HepG2 (cell line): ENCODE data around the gene GRK6. TPM values are rescaled to one million over a fixed set of nuclear protein-coding genes. Genes with fewer than 3 reads are reported as not detected.

ENCODE experiments used
- AGO2 ChIP-seq: fragments of 200-400 bp; formaldehyde crosslinking; optimal IDR thresholded peaks from 2 replicates; pipeline ENCODE3; 2017; ENCODE audit warnings: mild to moderate bottlenecking, low read depth, low read length, moderate library complexity
- DR1 ChIP-seq: sonication (generic); formaldehyde crosslinking; IDR thresholded peaks from 2 replicates; pipeline ENCODE4 v1.8.0; 2021; ENCODE audit warnings: mild to moderate bottlenecking, missing genetic modification reagents, inconsistent platforms
- FOSL2 ChIP-seq: sonication (generic); formaldehyde crosslinking; IDR thresholded peaks from 2 replicates; pipeline ENCODE4 v1.4.0; 2020; ENCODE audit warnings: missing genetic modification reagents
- ISX ChIP-seq: sonication (generic); formaldehyde crosslinking; conservative IDR thresholded peaks from 2 replicates; pipeline ENCODE4 v1.5.0; 2020; ENCODE audit warnings: missing genetic modification reagents
- MZF1 ChIP-seq: sonication (generic); formaldehyde crosslinking; IDR thresholded peaks from 2 replicates; pipeline ENCODE4 v1.8.1; 2023; ENCODE audit warnings: mild to moderate bottlenecking, missing genetic modification reagents, borderline replicate concordance
- NBN ChIP-seq: fragments of 450-650 bp; conservative IDR thresholded peaks from 2 replicates; pipeline ENCODE4 v1.6.1; 2017
- PRMT3 ChIP-seq: sonication (generic); formaldehyde crosslinking; IDR thresholded peaks from 2 replicates; pipeline ENCODE4 v1.8.1; 2022; ENCODE audit warnings: low read depth, mild to moderate bottlenecking, moderate library complexity, missing genetic modification reagents, borderline replicate concordance
- RARA ChIP-seq: IDR thresholded peaks from 2 replicates; pipeline ENCODE4 v1.6.1; 2016; ENCODE audit warnings: missing genetic modification reagents, missing compliant biosample characterization
- SRSF1 ChIP-seq: fragments of 200-400 bp; formaldehyde crosslinking; optimal IDR thresholded peaks from 2 replicates; pipeline ENCODE3; 2017; ENCODE audit warnings: mild to moderate bottlenecking, low read depth, low read length, moderate library complexity
- YEATS4 ChIP-seq: sonication (generic); formaldehyde crosslinking; IDR thresholded peaks from 2 replicates; pipeline ENCODE4 v1.4.0; 2020; ENCODE audit warnings: missing genetic modification reagents, borderline replicate concordance
- ZC3H13 ChIP-seq: sonication (generic); formaldehyde crosslinking; IDR thresholded peaks from 2 replicates; pipeline ENCODE4 v1.8.1; 2023; ENCODE audit warnings: mild to moderate bottlenecking, missing genetic modification reagents, moderate library complexity
- ZFP36L1 ChIP-seq: sonication (generic); formaldehyde crosslinking; IDR thresholded peaks from 2 replicates; pipeline ENCODE4 v1.8.0; 2022; ENCODE audit warnings: mild to moderate bottlenecking, missing genetic modification reagents, moderate library complexity
- ZNF138 ChIP-seq: sonication (generic); formaldehyde crosslinking; IDR thresholded peaks from 2 replicates; pipeline ENCODE4 v1.5.0; 2020; ENCODE audit warnings: mild to moderate bottlenecking, low read depth, missing genetic modification reagents
- ZNF180 ChIP-seq: sonication (generic); formaldehyde crosslinking; IDR thresholded peaks from 2 replicates; pipeline ENCODE4 v1.4.0; 2020; ENCODE audit warnings: low read depth, missing genetic modification reagents, borderline replicate concordance
- ZNF558 ChIP-seq: sonication (generic); formaldehyde crosslinking; IDR thresholded peaks from 2 replicates; pipeline ENCODE4 v1.9.0; 2022; ENCODE audit warnings: mild to moderate bottlenecking, missing genetic modification reagents, borderline replicate concordance
- ZNF572 ChIP-seq: sonication (generic); formaldehyde crosslinking; IDR thresholded peaks from 2 replicates; pipeline ENCODE4 v1.5.1; 2020; ENCODE audit warnings: mild to moderate bottlenecking, missing genetic modification reagents
- ZNF737 ChIP-seq: sonication (generic); formaldehyde crosslinking; IDR thresholded peaks from 2 replicates; pipeline ENCODE4 v1.5.0; 2020; ENCODE audit warnings: missing genetic modification reagents, mild to moderate bottlenecking, borderline replicate concordance
- ZNF841 ChIP-seq: sonication (generic); formaldehyde crosslinking; IDR thresholded peaks from 2 replicates; pipeline ENCODE4 v1.8.1; 2023; ENCODE audit warnings: missing genetic modification reagents, borderline replicate concordance
- ZSCAN20 ChIP-seq: sonication (generic); formaldehyde crosslinking; IDR thresholded peaks from 2 replicates; pipeline ENCODE4 v1.4.0; 2020; ENCODE audit warnings: missing genetic modification reagents, mild to moderate bottlenecking, borderline replicate concordance
- ZSCAN25 ChIP-seq: sonication (generic); formaldehyde crosslinking; IDR thresholded peaks from 2 replicates; pipeline ENCODE4 v1.8.0; 2022; ENCODE audit warnings: mild to moderate bottlenecking, missing genetic modification reagents
- polyA plus RNA-seq, 8 experiments: library from polyadenylated mRNA; depleted of rRNA in 3 of 8; stranded (reverse) in 7 of 8; unstranded in 1 of 8; fragments of >200 nt; fragmentation: Illumina TruSeq in 4 of 8; extraction: Trizol in 4 of 8; gene quantifications; 2 replicates each; pipeline versions ENCODE4 v1.2.1 to v1.2.3, GENCODE V29; 2011 to 2016; ENCODE audit warnings: low read depth in 4 of 8, missing spikeins in 1 of 8, mixed read lengths in 1 of 8; ENCODE audit not compliant: insufficient read depth in 1 of 8
- total RNA-seq, 5 experiments: library from RNA; depleted of rRNA; stranded (reverse); fragments of >200 nt; fragmentation: Illumina TruSeq; extraction: Trizol; gene quantifications; 2 replicates each; pipeline ENCODE4 v1.2.3, GENCODE V29; 2016; ENCODE audit warnings: low read depth in 1 of 5
- TF ChIP-seq, protein P1 (sequence below): sonication (generic); formaldehyde crosslinking; IDR thresholded peaks from 2 replicates; pipeline ENCODE4 v1.9.0; 2021; ENCODE audit warnings: missing genetic modification reagents, mild to moderate bottlenecking, borderline replicate concordance
- TF ChIP-seq, protein P2 (sequence below): sonication (generic); formaldehyde crosslinking; conservative IDR thresholded peaks from 2 replicates; pipeline ENCODE4 v1.8.0; 2022; ENCODE audit warnings: mild to moderate bottlenecking, moderate library complexity, missing genetic modification reagents
- TF ChIP-seq, protein P3 (sequence below): sonication (generic); formaldehyde crosslinking; IDR thresholded peaks from 2 replicates; pipeline ENCODE4 v1.4.0; 2020; ENCODE audit warnings: missing genetic modification reagents
- TF ChIP-seq, protein P4 (sequence below): sonication (generic); formaldehyde crosslinking; IDR thresholded peaks from 2 replicates; pipeline ENCODE4 v1.4.0; 2020; ENCODE audit warnings: low read depth, mild to moderate bottlenecking, missing genetic modification reagents

The GRK6 gene
- total and polyA plus RNA-seq, 2 of the 13 experiments (the other 11 are each of a cell fraction or from before 2014, with no cell fraction given) = 13.2 to 19.9 TPM

DNA sequence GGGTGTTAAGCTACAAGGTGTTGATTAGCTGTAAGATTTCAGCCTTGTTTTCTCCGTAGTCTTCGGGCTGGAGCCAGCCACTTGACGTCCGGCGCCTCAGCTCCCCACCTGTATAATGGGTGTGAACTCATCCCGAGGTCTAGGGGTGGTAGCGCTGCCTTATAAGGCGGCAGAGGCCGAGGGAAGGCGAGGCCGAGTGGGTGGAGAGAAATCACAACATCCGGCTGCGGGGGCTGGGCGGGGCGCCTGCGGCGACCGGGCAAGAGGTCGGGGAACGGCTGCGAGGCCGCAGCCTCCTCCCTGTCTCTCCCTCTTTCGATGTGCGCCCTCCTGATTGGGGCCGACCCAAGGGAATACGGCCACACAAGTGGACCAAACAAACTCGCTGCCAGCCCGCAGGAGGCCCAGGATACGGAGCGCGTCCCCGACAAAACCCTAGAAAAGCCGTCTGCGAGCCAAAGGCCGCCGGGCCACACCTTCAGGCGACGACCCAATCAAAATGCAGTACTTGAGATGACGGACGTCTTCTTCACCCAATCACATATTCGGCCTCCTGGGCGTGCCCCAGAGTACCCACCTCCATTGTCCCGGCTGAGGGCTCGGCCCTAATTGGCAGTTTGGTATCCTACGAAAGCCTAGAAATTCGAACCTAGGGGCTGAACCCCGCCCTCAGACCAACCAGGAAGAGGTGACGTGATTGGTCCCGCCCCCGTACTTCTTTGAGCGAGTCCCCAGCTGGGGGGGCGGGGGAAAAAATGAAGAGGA is 493 bp upstream of the GRK6 start (continued):
- TF ChIP-seq ISX (CRISPR knock-in tag) = 0 out of 2 replicates have a peak, but pooled peaks have one; percentile 31
- TF ChIP-seq, protein P1, sequence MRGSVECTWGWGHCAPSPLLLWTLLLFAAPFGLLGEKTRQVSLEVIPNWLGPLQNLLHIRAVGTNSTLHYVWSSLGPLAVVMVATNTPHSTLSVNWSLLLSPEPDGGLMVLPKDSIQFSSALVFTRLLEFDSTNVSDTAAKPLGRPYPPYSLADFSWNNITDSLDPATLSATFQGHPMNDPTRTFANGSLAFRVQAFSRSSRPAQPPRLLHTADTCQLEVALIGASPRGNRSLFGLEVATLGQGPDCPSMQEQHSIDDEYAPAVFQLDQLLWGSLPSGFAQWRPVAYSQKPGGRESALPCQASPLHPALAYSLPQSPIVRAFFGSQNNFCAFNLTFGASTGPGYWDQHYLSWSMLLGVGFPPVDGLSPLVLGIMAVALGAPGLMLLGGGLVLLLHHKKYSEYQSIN (CRISPR knock-in tag) = no peak
- no peak for TF ChIP-seq ZNF841 (CRISPR knock-in tag)
- TF ChIP-seq ZSCAN20 = peak; percentile 44; the same call in 1 of the 2 replicates
- TF ChIP-seq ZNF737 (CRISPR knock-in tag) = no peak
- 0 out of 2 replicates have a peak, but pooled peaks have one; percentile 23 for TF ChIP-seq ZSCAN25
- no peak for TF ChIP-seq ZNF558 (CRISPR knock-in tag)
- peak; percentile 72 for TF ChIP-seq SRSF1
- TF ChIP-seq YEATS4 (CRISPR knock-in tag) = peak; percentile 87
- no peak for TF ChIP-seq MZF1
- no peak for TF ChIP-seq NBN
- TF ChIP-seq, protein P2, sequence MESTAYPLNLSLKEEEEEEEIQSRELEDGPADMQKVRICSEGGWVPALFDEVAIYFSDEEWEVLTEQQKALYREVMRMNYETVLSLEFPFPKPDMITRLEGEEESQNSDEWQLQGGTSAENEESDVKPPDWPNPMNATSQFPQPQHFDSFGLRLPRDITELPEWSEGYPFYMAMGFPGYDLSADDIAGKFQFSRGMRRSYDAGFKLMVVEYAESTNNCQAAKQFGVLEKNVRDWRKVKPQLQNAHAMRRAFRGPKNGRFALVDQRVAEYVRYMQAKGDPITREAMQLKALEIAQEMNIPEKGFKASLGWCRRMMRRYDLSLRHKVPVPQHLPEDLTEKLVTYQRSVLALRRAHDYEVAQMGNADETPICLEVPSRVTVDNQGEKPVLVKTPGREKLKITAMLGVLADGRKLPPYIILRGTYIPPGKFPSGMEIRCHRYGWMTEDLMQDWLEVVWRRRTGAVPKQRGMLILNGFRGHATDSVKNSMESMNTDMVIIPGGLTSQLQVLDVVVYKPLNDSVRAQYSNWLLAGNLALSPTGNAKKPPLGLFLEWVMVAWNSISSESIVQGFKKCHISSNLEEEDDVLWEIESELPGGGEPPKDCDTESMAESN (CRISPR knock-in tag) = 0 out of 2 replicates have a peak, but pooled peaks have one; percentile 21
- TF ChIP-seq ZNF180 (CRISPR knock-in tag) = no peak
- TF ChIP-seq PRMT3 = no peak
- TF ChIP-seq, protein P3, sequence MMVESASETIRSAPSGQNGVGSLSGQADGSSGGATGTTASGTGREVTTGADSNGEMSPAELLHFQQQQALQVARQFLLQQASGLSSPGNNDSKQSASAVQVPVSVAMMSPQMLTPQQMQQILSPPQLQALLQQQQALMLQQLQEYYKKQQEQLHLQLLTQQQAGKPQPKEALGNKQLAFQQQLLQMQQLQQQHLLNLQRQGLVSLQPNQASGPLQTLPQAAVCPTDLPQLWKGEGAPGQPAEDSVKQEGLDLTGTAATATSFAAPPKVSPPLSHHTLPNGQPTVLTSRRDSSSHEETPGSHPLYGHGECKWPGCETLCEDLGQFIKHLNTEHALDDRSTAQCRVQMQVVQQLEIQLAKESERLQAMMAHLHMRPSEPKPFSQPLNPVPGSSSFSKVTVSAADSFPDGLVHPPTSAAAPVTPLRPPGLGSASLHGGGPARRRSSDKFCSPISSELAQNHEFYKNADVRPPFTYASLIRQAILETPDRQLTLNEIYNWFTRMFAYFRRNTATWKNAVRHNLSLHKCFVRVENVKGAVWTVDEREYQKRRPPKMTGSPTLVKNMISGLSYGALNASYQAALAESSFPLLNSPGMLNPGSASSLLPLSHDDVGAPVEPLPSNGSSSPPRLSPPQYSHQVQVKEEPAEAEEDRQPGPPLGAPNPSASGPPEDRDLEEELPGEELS = peak; percentile 36; the same call in 1 of the 2 replicates
- TF ChIP-seq ZNF572 = 0 out of 2 replicates have a peak, but pooled peaks have one; percentile 11
- TF ChIP-seq ZFP36L1 (CRISPR knock-in tag) = no peak; the same call in none of the 2 replicates
- TF ChIP-seq ZC3H13 = no peak; the same call in 1 of the 2 replicates
- TF ChIP-seq, protein P4, sequence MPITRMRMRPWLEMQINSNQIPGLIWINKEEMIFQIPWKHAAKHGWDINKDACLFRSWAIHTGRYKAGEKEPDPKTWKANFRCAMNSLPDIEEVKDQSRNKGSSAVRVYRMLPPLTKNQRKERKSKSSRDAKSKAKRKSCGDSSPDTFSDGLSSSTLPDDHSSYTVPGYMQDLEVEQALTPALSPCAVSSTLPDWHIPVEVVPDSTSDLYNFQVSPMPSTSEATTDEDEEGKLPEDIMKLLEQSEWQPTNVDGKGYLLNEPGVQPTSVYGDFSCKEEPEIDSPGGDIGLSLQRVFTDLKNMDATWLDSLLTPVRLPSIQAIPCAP (CRISPR knock-in tag) = no peak
- TF ChIP-seq AGO2 = peak; percentile 87
- 0 out of 2 replicates have a peak, but pooled peaks have one; percentile 50 for TF ChIP-seq DR1 (CRISPR knock-in tag)
- peak; percentile 34; the same call in 1 of the 2 replicates for TF ChIP-seq RARA
- no peak for TF ChIP-seq ZNF138 (CRISPR knock-in tag)
- no peak for TF ChIP-seq FOSL2 (CRISPR knock-in tag)
